ENCODE data around the gene EIF3D. TPM values are rescaled to one million over a fixed set of nuclear protein-coding genes. Genes with fewer than 3 reads are reported as not detected.

Gene EIF3D
- polyA plus RNA-seq, 3 donors = 102 to 244 (median 122) TPM

- 92% methylated on average over 20 of the region's 20 CpGs for WGBS (ENCODE audit: insufficient coverage)
- H3K27me3 Mint-ChIP-seq (ENCODE audit: low read depth in 3 of 3) = peaks cover 4 to 12% (median 11%) of the 10 kb centered on the region in 3 donors
Measured at GRCh38 chr22:36464715-36465231, 64.2 kb downstream of the EIF3D start.

GRCh38 chr22:36463783-36464184 lies 65.2 kb downstream of the EIF3D start:
- Histone ChIP-seq H3K36me3 (replicated peaks in 1 of 2; ENCODE audit: control insufficient read depth in 1 of 2, insufficient read depth in 2 of 2, low read length in 2 of 2) (no peaks in the 10 kb centered on the region), H2AFZ (ENCODE audit: insufficient read depth, low read depth, low read length, poor library complexity, severe bottlenecking) (no peak overlapping the region), H3K4me3 (replicated peaks in 1 of 3; ENCODE audit: low read depth in 2 of 3, low read length in 3 of 3) (no peak overlapping the region), H3K4me2 (replicated peaks; ENCODE audit: extremely low read depth, low read length, poor library complexity, severe bottlenecking) (no peak overlapping the region), H3K9ac (ENCODE audit: insufficient read depth, low read length, poor library complexity, severe bottlenecking) (no peak overlapping the region), H3K9me3 (replicated peaks in 1 of 2; ENCODE audit: control insufficient read depth in 1 of 2, insufficient read depth in 1 of 2, low read length in 2 of 2) (no peaks in the 10 kb centered on the region), H3K79me2 (ENCODE audit: insufficient read depth, low read length) (peaks cover 4% of the 10 kb centered on the region), H3K27me3 (ENCODE audit: control insufficient read depth in 2 of 2, insufficient read depth in 2 of 2, low read length in 2 of 2) (no peaks in the 10 kb centered on the region), H4K20me1 (ENCODE audit: insufficient read depth, low read length) (peaks cover 20% of the 10 kb centered on the region), H3K27ac (ENCODE audit: low read depth in 1 of 2, low read length in 2 of 2) (no peak overlapping the region), H3K4me1 (ENCODE audit: control insufficient read depth in 1 of 2, insufficient read depth in 2 of 2, low read length in 2 of 2) (peaks cover 31 to 33% of the 10 kb centered on the region in 2 donors)
- Mint-ChIP-seq H3K36me3 (peaks cover 14 to 16% of the 10 kb centered on the region in 2 donors), H3K9me3 (no peaks in the 10 kb centered on the region), H3K27ac (no peak overlapping the region), H3K4me1 (peaks cover 37% of the 10 kb centered on the region), H3K4me3 (no peak overlapping the region), H3K27me3 (ENCODE audit: low read depth in 3 of 3) (peaks cover 4 to 12% (median 11%) of the 10 kb centered on the region in 3 donors)
- intact Hi-C loops (cut with micrococcal nuclease) = no loop called here
- no peak for TF ChIP-seq CTCF (IDR thresholded peaks at IDR 0.05)
- 63% methylated on average over 15 of the region's 17 CpGs for WGBS (ENCODE audit: insufficient coverage)
- no peak for DNase-seq

More at GRCh38 chr22:36464715-36465231, 64.2 kb downstream of the EIF3D start:
- no peaks in the 10 kb centered on the region for H3K27me3 ChIP-seq (ENCODE audit: control insufficient read depth in 2 of 2, insufficient read depth in 2 of 2, low read length in 2 of 2)
- TF ChIP-seq CTCF (IDR thresholded peaks at IDR 0.05) = no peak
- H3K4me3 Mint-ChIP-seq = no peak overlapping the region
- intact Hi-C loops (cut with micrococcal nuclease) = no loop called here
- no peaks in the 10 kb centered on the region for H3K36me3 ChIP-seq (replicated peaks in 1 of 2; ENCODE audit: control insufficient read depth in 1 of 2, insufficient read depth in 2 of 2, low read length in 2 of 2)
- no peak overlapping the region for H3K4me2 ChIP-seq (replicated peaks; ENCODE audit: extremely low read depth, low read length, poor library complexity, severe bottlenecking)
- DNase-seq = no peak
- peaks cover 38 to 42% of the 10 kb centered on the region in 2 donors for H3K4me1 ChIP-seq (ENCODE audit: control insufficient read depth in 1 of 2, insufficient read depth in 2 of 2, low read length in 2 of 2)
- H4K20me1 ChIP-seq (ENCODE audit: insufficient read depth, low read length) = peaks cover 29% of the 10 kb centered on the region
- no peaks in the 10 kb centered on the region for H3K9me3 Mint-ChIP-seq
- H3K4me3 ChIP-seq (replicated peaks in 1 of 3; ENCODE audit: low read depth in 2 of 3, low read length in 3 of 3) = no peak overlapping the region
- H2AFZ ChIP-seq (ENCODE audit: insufficient read depth, low read depth, low read length, poor library complexity, severe bottlenecking) = no peak overlapping the region
- no peaks in the 10 kb centered on the region for H3K9me3 ChIP-seq (replicated peaks in 1 of 2; ENCODE audit: control insufficient read depth in 1 of 2, insufficient read depth in 1 of 2, low read length in 2 of 2)
- H3K27ac ChIP-seq (ENCODE audit: low read depth in 1 of 2, low read length in 2 of 2) = no peak overlapping the region
- H3K4me1 Mint-ChIP-seq = peaks cover 45% of the 10 kb centered on the region
- H3K27ac Mint-ChIP-seq = peak overlapping the region in 1 of 7 donors; percentile 35
- H3K79me2 ChIP-seq (ENCODE audit: insufficient read depth, low read length) = peaks cover 12% of the 10 kb centered on the region
- H3K9ac ChIP-seq (ENCODE audit: insufficient read depth, low read length, poor library complexity, severe bottlenecking) = no peak overlapping the region
- peaks cover 16 to 19% of the 10 kb centered on the region in 2 donors for H3K36me3 Mint-ChIP-seq

Measured in CD14-positive monocyte (primary cell).